GM23338 (cell line): Measurements from ENCODE around the gene DDN. TPM values are rescaled to one million over a fixed set of nuclear protein-coding genes. Genes with fewer than 3 reads are reported as not detected.

Experiments used
- ATAC-seq: fragments of 200-7000 bp; cut with Tn5 transposase; 3 replicates; pipeline ENCODE4 v1.9.1; 2020
- DNase-seq: peaks from one replicate; pipeline ENCODE4 v3.0.0-alpha.2; 2015; ENCODE audit warnings: low spot score
- H2AFZ ChIP-seq: fragments of 200-600 bp; sonication (generic); 2 replicates; pipeline ENCODE4 v1.8.0; 2016; ENCODE audit warnings: antibody characterized with exemption, mild to moderate bottlenecking, moderate library complexity
- H3F3A ChIP-seq: fragments of 200-600 bp; sonication (generic); replicated peaks from 2 replicates; pipeline ENCODE4 v1.8.0; 2017; ENCODE audit warnings: antibody characterized with exemption, mixed run types, low read depth
- H3K27ac ChIP-seq: fragments of 200-600 bp; sonication (generic); 2 replicates; pipeline ENCODE4 v1.6.1; 2016; ENCODE audit warnings: low read depth
- H3K27me3 ChIP-seq: fragments of 200-600 bp; sonication (generic); 2 replicates; pipeline ENCODE4 v1.8.0; 2016; ENCODE audit warnings: mild to moderate bottlenecking, mixed run types, moderate library complexity; ENCODE audit not compliant: insufficient read depth
- H3K36me3 ChIP-seq: fragments of 200-600 bp; sonication (generic); 2 replicates; pipeline ENCODE4 v1.8.0; 2016; ENCODE audit warnings: mild to moderate bottlenecking; ENCODE audit not compliant: insufficient read depth
- H3K4me1 ChIP-seq: fragments of 200-600 bp; sonication (generic); 2 replicates; pipeline ENCODE4 v1.8.0; 2016; ENCODE audit warnings: mild to moderate bottlenecking, moderate library complexity; ENCODE audit not compliant: insufficient read depth
- H3K4me2 ChIP-seq: fragments of 200-600 bp; sonication (generic); 2 replicates; pipeline ENCODE4 v1.7.1; 2017; ENCODE audit warnings: mixed run types
- H3K4me3 ChIP-seq: fragments of 200-600 bp; sonication (generic); 2 replicates; pipeline ENCODE4 v1.6.1; 2016; ENCODE audit warnings: mixed run types
- H3K79me2 ChIP-seq: fragments of 200-600 bp; sonication (generic); replicated peaks from 2 replicates; pipeline ENCODE4 v1.8.0; 2017; ENCODE audit warnings: mild to moderate bottlenecking; ENCODE audit not compliant: insufficient read depth
- H3K9me2 ChIP-seq: fragments of 200-600 bp; sonication (generic); 2 replicates; pipeline ENCODE4 v1.8.0; 2017; ENCODE audit not compliant: insufficient read depth
- H4K20me1 ChIP-seq: fragments of 200-600 bp; sonication (generic); replicated peaks from 2 replicates; pipeline ENCODE4 v1.8.0; 2017; ENCODE audit warnings: mild to moderate bottlenecking; ENCODE audit not compliant: insufficient read depth
- H3K27ac Mint-ChIP-seq: 2 replicates; pipeline ENCODE4 v1.8.0; 2020; ENCODE audit warnings: inconsistent platforms, mild to moderate bottlenecking, moderate library complexity, mixed read lengths
- H3K27me3 Mint-ChIP-seq: 3 replicates; pipeline ENCODE4 v1.8.0; 2022; ENCODE audit warnings: low read depth, mild to moderate bottlenecking, moderate library complexity, mixed read lengths, inconsistent platforms; ENCODE audit not compliant: insufficient read depth, poor library complexity
- H3K36me3 Mint-ChIP-seq: 3 replicates; pipeline ENCODE4 v1.8.0; 2021; ENCODE audit warnings: low read depth, mild to moderate bottlenecking, inconsistent platforms, moderate library complexity, mixed read lengths
- H3K4me1 Mint-ChIP-seq: 3 replicates; pipeline ENCODE4 v1.8.0; 2020; ENCODE audit warnings: mild to moderate bottlenecking, inconsistent platforms, mixed read lengths
- H3K4me3 Mint-ChIP-seq: 3 replicates; pipeline ENCODE4 v1.8.0; 2021; ENCODE audit warnings: moderate library complexity, mild to moderate bottlenecking, inconsistent platforms, mixed read lengths
- H3K9me3 Mint-ChIP-seq: 3 replicates; pipeline ENCODE4 v1.8.0; 2020; ENCODE audit warnings: moderate library complexity, mild to moderate bottlenecking, inconsistent platforms, mixed read lengths
- CTCF ChIP-seq, 2 experiments: fragments of 200-600 bp in 1 of 2; sonication (generic) in 1 of 2; conservative IDR thresholded peaks; 2 replicates each; pipeline versions ENCODE4 v1.5.1 to v1.6.1; 2016 to 2017; ENCODE audit warnings: antibody characterized with exemption in 2 of 2, low read depth in 2 of 2, mild to moderate bottlenecking in 2 of 2, moderate library complexity in 1 of 2
- EZH2 ChIP-seq: fragments of 200-600 bp; sonication (generic); IDR thresholded peaks from one replicate; pipeline ENCODE4 v1.8.0; 2017; ENCODE audit warnings: antibody characterized with exemption, mild to moderate bottlenecking, low read depth; ENCODE audit not compliant: unreplicated experiment
- EZH2phosphoT487 ChIP-seq: fragments of 200-600 bp; sonication (generic); IDR thresholded peaks from one replicate; pipeline ENCODE4 v1.8.1; 2018; ENCODE audit warnings: antibody characterized with exemption; ENCODE audit not compliant: unreplicated experiment
- NANOG ChIP-seq: IDR thresholded peaks from 2 replicates; pipeline ENCODE4 v1.6.1; 2016; ENCODE audit warnings: antibody characterized with exemption, borderline replicate concordance
- POLR2AphosphoS5 ChIP-seq: IDR thresholded peaks from 2 replicates; pipeline ENCODE4 v1.6.1; 2016; ENCODE audit warnings: antibody characterized with exemption, low read depth
- STAT1 ChIP-seq: IDR thresholded peaks from one replicate; pipeline ENCODE4 v1.6.1; 2016; ENCODE audit warnings: antibody characterized with exemption; ENCODE audit not compliant: unreplicated experiment
- ZNF114 ChIP-seq: fragments of 250-450 bp; sonication (Bioruptor Pico); IDR thresholded peaks from 2 replicates; pipeline ENCODE4 v1.5.0; 2020; ENCODE audit warnings: mild to moderate bottlenecking, moderate library complexity
- ZNF331 ChIP-seq: fragments of 250-450 bp; sonication (Bioruptor Pico); IDR thresholded peaks from 2 replicates; pipeline ENCODE4 v1.5.0; 2020; ENCODE audit warnings: low read depth, mild to moderate bottlenecking, moderate library complexity
- ZNF462 ChIP-seq: fragments of 250-450 bp; sonication (Bioruptor Pico); IDR thresholded peaks from 2 replicates; pipeline ENCODE4 v1.5.0; 2020; ENCODE audit warnings: mild to moderate bottlenecking, moderate library complexity
- polyA plus RNA-seq: library from polyadenylated mRNA; unstranded; fragments of >200 nt; fragmentation: Nextera tagmentation; extraction: Ambion mirVana; gene quantifications from 2 replicates; pipeline ENCODE4 v1.2.1, GENCODE V29; 2016
- total RNA-seq: library from RNA; depleted of rRNA; stranded (reverse); fragments of >200 nt; shearing (Covaris generic); gene quantifications from 2 replicates; pipeline ENCODE4 v1.2.3, GENCODE V29; 2014

The DDN gene
- total and polyA plus RNA-seq, 2 experiments from 2014 or later, result 0.10 TPM; not detected in 1

- no peaks in the 10 kb centered on the region for H3K9me3 Mint-ChIP-seq
- no peak overlapping the region for H3K27ac Mint-ChIP-seq
- Histone ChIP-seq H3K4me2 (no peak overlapping the region), H3K79me2 (no peaks in the 10 kb centered on the region), H3K4me1 (no peaks in the 10 kb centered on the region), H3K4me3 (no peak overlapping the region), H2AFZ (no peak overlapping the region), H3K36me3 (peaks cover 36% of the 10 kb centered on the region), H3F3A (no peaks in the 10 kb centered on the region), H3K27me3 (no peaks in the 10 kb centered on the region), H3K9me2 (no peaks in the 10 kb centered on the region), H3K27ac (no peak overlapping the region), H4K20me1 (peaks cover 16% of the 10 kb centered on the region)
- H3K4me1 Mint-ChIP-seq, result no peaks in the 10 kb centered on the region
- no peak overlapping the region for H3K4me3 Mint-ChIP-seq
- H3K36me3 Mint-ChIP-seq, result peaks cover 74% of the 10 kb centered on the region
- DNase-seq (no peak), ATAC-seq (no peak)
- H3K27me3 Mint-ChIP-seq, result peaks cover 11% of the 10 kb centered on the region
- TF ChIP-seq STAT1 (no peak), CTCF (conservative IDR thresholded peaks at IDR 0.05; ENCODE audit: low read depth in 2 of 2) (no peak), EZH2 (no peak), POLR2AphosphoS5 (no peak), EZH2phosphoT487 (no peak), ZNF331 (CRISPR knock-in tag) (no peak), ZNF462 (no peak), NANOG (no peak), ZNF114 (no peak)
Measured at GRCh38 chr12:49028666-49029275, 29.6 kb upstream of the DDN start.
